CD4-positive, alpha-beta T cell (primary cell): Measurements from ENCODE around the gene ADGRV1. TPM values are rescaled to one million over a fixed set of nuclear protein-coding genes. Genes with fewer than 3 reads are reported as not detected.

Experiments
- ATAC-seq: fragments of 200-7000 bp; cut with Tn5 transposase; one replicate; pipeline ENCODE4 v1.10.0; 2022; ENCODE audit warnings: mild to moderate bottlenecking; ENCODE audit not compliant: poor library complexity
- CTCF ChIA-PET: fragments of 350-600 bp; sonication (Branson Sonifier 250); formaldehyde crosslinking; loops from one replicate; lab custom pipeline; 2021; ENCODE audit warnings: antibody characterized with exemption, inconsistent platforms; lab: Charles Lee
- POLR2A ChIA-PET: fragments of 350-600 bp; sonication (Branson Sonifier 250); formaldehyde crosslinking; loops from one replicate; lab custom pipeline; 2021; ENCODE audit warnings: antibody characterized with exemption, inconsistent platforms; lab: Charles Lee
- DNase-seq, 14 experiments: peaks; one replicate each; pipeline ENCODE4 v3.0.0-alpha.2; 2013 to 2020; ENCODE audit warnings: mixed read lengths in 2 of 14
- H3K27ac ChIP-seq, 2 donors: one replicate each; pipeline versions ENCODE4 v1.5.1 to v1.7.0; 2013; ENCODE audit warnings: low read length in 2 of 2, low read depth in 1 of 2, mild to moderate bottlenecking in 1 of 2
- H3K27me3 ChIP-seq, 2 experiments: 1 replicate in 1 of 2; 2 replicates in 1 of 2; pipeline versions ENCODE4 v1.6.1 to v1.7.0; 2013; ENCODE audit warnings: low read length in 2 of 2, control low read depth in 1 of 2, mild to moderate bottlenecking in 1 of 2, moderate library complexity in 1 of 2; ENCODE audit not compliant: insufficient read depth in 2 of 2, control insufficient read depth in 1 of 2
- H3K36me3 ChIP-seq: one replicate; pipeline ENCODE4 v1.6.1; 2013; ENCODE audit warnings: low read length, control low read depth; ENCODE audit not compliant: insufficient read depth
- H3K4me1 ChIP-seq: one replicate; pipeline ENCODE4 v1.6.1; 2013; ENCODE audit warnings: low read length, control low read depth; ENCODE audit not compliant: insufficient read depth
- H3K4me3 ChIP-seq: one replicate; pipeline ENCODE4 v1.5.1; 2013; ENCODE audit warnings: mild to moderate bottlenecking, low read length, moderate library complexity
- H3K9me3 ChIP-seq, 2 experiments: 1 replicate in 1 of 2; 2 replicates in 1 of 2; pipeline versions ENCODE4 v1.6.1 to v1.7.0; 2013; ENCODE audit warnings: low read length in 2 of 2, mild to moderate bottlenecking in 2 of 2, control low read depth in 1 of 2, moderate library complexity in 1 of 2; ENCODE audit not compliant: control insufficient read depth in 1 of 2, insufficient read depth in 1 of 2
- H3K27ac Mint-ChIP-seq: one replicate; pipeline ENCODE4 v1.8.0; 2020; ENCODE audit warnings: mixed read lengths
- H3K27me3 Mint-ChIP-seq: one replicate; pipeline ENCODE4 v1.8.0; 2021; ENCODE audit warnings: mixed read lengths
- H3K36me3 Mint-ChIP-seq: one replicate; pipeline ENCODE4 v1.8.0; 2021; ENCODE audit warnings: low read depth, mixed read lengths
- H3K4me1 Mint-ChIP-seq: one replicate; pipeline ENCODE4 v1.8.0; 2021; ENCODE audit warnings: low read depth, mixed read lengths
- H3K4me3 Mint-ChIP-seq: one replicate; pipeline ENCODE4 v1.8.0; 2020; ENCODE audit warnings: mild to moderate bottlenecking, mixed read lengths
- H3K9me3 Mint-ChIP-seq: one replicate; pipeline ENCODE4 v1.8.0; 2020; ENCODE audit warnings: mixed read lengths
- CTCF ChIP-seq: fragments of 200-600 bp; IDR thresholded peaks from one replicate; pipeline ENCODE4 v1.8.0; 2022; ENCODE audit warnings: antibody characterized with exemption, mild to moderate bottlenecking
- intact Hi-C, 2 experiments: fragments of 100-400 bp; cut with DNase I in 1 of 2; cut with micrococcal nuclease in 1 of 2; formaldehyde crosslinking; loops; one replicate each; pipeline versions ENCODE4 v1.15.1 to v1.9.0; 2023 to 2025; cut with DNase I, micrococcal nuclease
- total RNA-seq, 174 experiments: library from RNA in 2 of 174; stranded (reverse) in 2 of 174; gene quantifications; one replicate each; pipeline ENCODE4 v1.2.3 and lab custom pipeline; 2021 to 2026

The ADGRV1 gene
- total RNA-seq, 2 experiments from 2014 or later, result 0.81 to 1.2 TPM

GRCh38 chr5:91155274-91155673 lies 596.7 kb downstream of the ADGRV1 start:
- ChIA-PET POLR2A (interaction anchor here (0.9 kb wide), 1 partner anchor 9 kb away, joined by 3 read pairs; no protein-coding TSS in a partner anchor), CTCF (no interaction called here)
- Mint-ChIP-seq H3K4me1 (no peaks in the 10 kb centered on the region), H3K27ac (no peak overlapping the region), H3K9me3 (no peaks in the 10 kb centered on the region), H3K4me3 (no peak overlapping the region), H3K27me3 (no peaks in the 10 kb centered on the region), H3K36me3 (no peaks in the 10 kb centered on the region)
- ATAC-seq, result no peak
- Histone ChIP-seq H3K27me3 (no peaks in the 10 kb centered on the region), H3K4me1 (no peaks in the 10 kb centered on the region), H3K27ac (no peak overlapping the region), H3K36me3 (no peaks in the 10 kb centered on the region), H3K9me3 (no peaks in the 10 kb centered on the region), H3K4me3 (no peak overlapping the region)
- no peak for TF ChIP-seq CTCF
- no peak for DNase-seq
- intact Hi-C loops, result no loop called here

- Mint-ChIP-seq H3K9me3 (no peaks in the 10 kb centered on the region), H3K36me3 (no peaks in the 10 kb centered on the region), H3K4me3 (no peak overlapping the region), H3K27me3 (no peaks in the 10 kb centered on the region), H3K27ac (no peak overlapping the region), H3K4me1 (no peaks in the 10 kb centered on the region)
- no peaks in the 10 kb centered on the region for H3K27me3 ChIP-seq
- ATAC-seq (no peak), DNase-seq (no peak)
- H3K4me3 ChIP-seq, result no peak overlapping the region
- intact Hi-C loops, result no loop called here
- ChIA-PET CTCF (no interaction called here), POLR2A (interaction anchor here (0.9 kb wide), 1 partner anchor 10 kb away, joined by 3 read pairs; no protein-coding TSS in a partner anchor)
- no peaks in the 10 kb centered on the region for H3K36me3 ChIP-seq
- no peaks in the 10 kb centered on the region for H3K9me3 ChIP-seq
- no peak for TF ChIP-seq CTCF
- no peak overlapping the region for H3K27ac ChIP-seq
- H3K4me1 ChIP-seq, result no peaks in the 10 kb centered on the region
Observed at GRCh38 chr5:91156242-91156641, 597.6 kb downstream of the ADGRV1 start.

GRCh38 chr5:91158011-91158410 lies 599.4 kb downstream of the ADGRV1 start:
- no peaks in the 10 kb centered on the region for H3K27me3 Mint-ChIP-seq
- ChIA-PET POLR2A (no interaction called here), CTCF (no interaction called here)
- no peaks in the 10 kb centered on the region for H3K36me3 ChIP-seq
- DNase-seq (no peak), ATAC-seq (no peak)
- no peak for TF ChIP-seq CTCF
- H3K9me3 Mint-ChIP-seq, result no peaks in the 10 kb centered on the region
- H3K27ac Mint-ChIP-seq, result no peak overlapping the region
- H3K4me3 Mint-ChIP-seq, result no peak overlapping the region
- H3K4me3 ChIP-seq, result no peak overlapping the region
- H3K27ac ChIP-seq, result no peak overlapping the region
- no peaks in the 10 kb centered on the region for H3K27me3 ChIP-seq
- no peaks in the 10 kb centered on the region for H3K36me3 Mint-ChIP-seq
- intact Hi-C loops, result no loop called here
- peaks cover 13% of the 10 kb centered on the region for H3K4me1 Mint-ChIP-seq
- H3K9me3 ChIP-seq, result no peaks in the 10 kb centered on the region
- H3K4me1 ChIP-seq, result peaks cover 11% of the 10 kb centered on the region
